ENCODE data around the gene AKAP13. TPM values are rescaled to one million over a fixed set of nuclear protein-coding genes. Genes with fewer than 3 reads are reported as not detected.

Gene AKAP13
- polyA plus RNA-seq, 1 donor from 2014 or later, result 10.0 TPM

GRCh38 chr15:85404918-85405866 is 24.8 kb downstream of the AKAP13 start:
- Histone ChIP-seq H3K4me3 (ENCODE audit: low read length) (no peak overlapping the region), H3F3A (ENCODE audit: insufficient read depth, low read length, poor library complexity, severe bottlenecking) (no peaks in the 10 kb centered on the region), H3K9me2 (ENCODE audit: insufficient read depth, low read length) (no peaks in the 10 kb centered on the region), H3K9ac (ENCODE audit: low read length) (no peak overlapping the region), H3K79me2 (replicated peaks; ENCODE audit: insufficient read depth, low read length) (peaks cover 19% of the 10 kb centered on the region), H3K9me3 (ENCODE audit: low read length) (no peaks in the 10 kb centered on the region), H3K4me2 (ENCODE audit: low read length) (no peak overlapping the region), H4K20me1 (ENCODE audit: insufficient read depth) (no peaks in the 10 kb centered on the region), H3K27ac (ENCODE audit: low read length) (no peak overlapping the region), H3K27me3 (ENCODE audit: insufficient read depth, low read depth, low read length) (no peaks in the 10 kb centered on the region), H2AFZ (ENCODE audit: low read depth, low read length) (no peak overlapping the region), H3K36me3 (ENCODE audit: insufficient read depth, low read length) (no peaks in the 10 kb centered on the region)
- TF ChIP-seq SMC3 (conservative IDR thresholded peaks at IDR 0.05; ENCODE audit: poor library complexity), result no peak
- TF ChIP-seq MXI1 (conservative IDR thresholded peaks at IDR 0.05; ENCODE audit: poor library complexity, severe bottlenecking), result no peak
- no peak for TF ChIP-seq CTCF (IDR thresholded peaks at IDR 0.05; ENCODE audit: poor library complexity, severe bottlenecking)
- TF ChIP-seq EZH2 (IDR thresholded peaks at IDR 0.05; ENCODE audit: borderline replicate concordance, insufficient read depth, low read length, poor library complexity, severe bottlenecking), result no peak
- TF ChIP-seq EP300 (conservative IDR thresholded peaks at IDR 0.05; ENCODE audit: poor library complexity, severe bottlenecking), result no peak
- TF ChIP-seq TAF1 (IDR thresholded peaks at IDR 0.05; ENCODE audit: low read depth), result no peak
- TF ChIP-seq RAD21 (conservative IDR thresholded peaks at IDR 0.05), result no peak
- no peak for TF ChIP-seq POLR2AphosphoS5 (IDR thresholded peaks at IDR 0.05)
- TF ChIP-seq REST (IDR thresholded peaks at IDR 0.05; ENCODE audit: borderline replicate concordance), result no peak

GRCh38 chr15:85406916-85407315 is 26.5 kb downstream of the AKAP13 start:
- Histone ChIP-seq H3K36me3 (ENCODE audit: insufficient read depth, low read length) (no peaks in the 10 kb centered on the region), H3K27me3 (ENCODE audit: insufficient read depth, low read depth, low read length) (no peaks in the 10 kb centered on the region), H3K4me2 (ENCODE audit: low read length) (no peak overlapping the region), H3K9me2 (ENCODE audit: insufficient read depth, low read length) (no peaks in the 10 kb centered on the region), H3K4me3 (ENCODE audit: low read length) (no peak overlapping the region), H4K20me1 (ENCODE audit: insufficient read depth) (no peaks in the 10 kb centered on the region), H3F3A (ENCODE audit: insufficient read depth, low read length, poor library complexity, severe bottlenecking) (no peaks in the 10 kb centered on the region), H3K9ac (ENCODE audit: low read length) (no peak overlapping the region), H2AFZ (ENCODE audit: low read depth, low read length) (no peak overlapping the region), H3K9me3 (ENCODE audit: low read length) (no peaks in the 10 kb centered on the region), H3K79me2 (replicated peaks; ENCODE audit: insufficient read depth, low read length) (peaks cover 15% of the 10 kb centered on the region), H3K27ac (ENCODE audit: low read length) (no peak overlapping the region)
- no peak for TF ChIP-seq EP300 (conservative IDR thresholded peaks at IDR 0.05; ENCODE audit: poor library complexity, severe bottlenecking)

Data from neural cell (in vitro differentiated cells).